ENCODE measurements around the gene ROR2. TPM values are rescaled to one million over a fixed set of nuclear protein-coding genes. Genes with fewer than 3 reads are reported as not detected.
"Not testable (repeated sequence)": the region's sequence is repeated elsewhere in the genome, so short reads cannot be mapped to it uniquely, and the experiment has no call there.

Gene ROR2
- total and polyA plus RNA-seq, 2 of the 8 experiments (the other 6 are each of a cell fraction or from before 2014, with no cell fraction given): 2.7 to 4.3 TPM

- H3K27me3 ChIP-seq (replicated peaks in 1 of 4; ENCODE audit: control insufficient read depth in 3 of 4, extremely low read depth in 1 of 4, insufficient read depth in 3 of 4, low read length in 3 of 4); H3K9me3 ChIP-seq (ENCODE audit: insufficient read depth in 2 of 2, low read depth in 1 of 2, low read length in 1 of 2); H3K4me2 ChIP-seq (ENCODE audit: insufficient read depth in 1 of 2, low read depth in 2 of 2, low read length in 2 of 2); H3K23me2 ChIP-seq (ENCODE audit: low read depth, low read length); H4K5ac ChIP-seq (ENCODE audit: insufficient read length, low read depth, low read length); H2BK5ac ChIP-seq (ENCODE audit: low read depth, low read length); H3K4ac ChIP-seq (replicated peaks; ENCODE audit: insufficient read length, low read depth, low read length); H2AK5ac ChIP-seq (ENCODE audit: low read depth, low read length); H4K91ac ChIP-seq (replicated peaks; ENCODE audit: insufficient read length, low read length); H2AFZ ChIP-seq (ENCODE audit: low read length); H3K56ac ChIP-seq (replicated peaks; ENCODE audit: insufficient read length, low read depth, low read length); POLR2A ChIA-PET (ENCODE audit: partially characterized antibody); H3K79me1 ChIP-seq (ENCODE audit: low read depth, low read length); H4K8ac ChIP-seq (ENCODE audit: extremely low read depth, insufficient read depth, low read length); FAIRE-seq; H3K14ac ChIP-seq (ENCODE audit: insufficient read length); H3K4me3 ChIP-seq (ENCODE audit: extremely low read depth in 1 of 4, insufficient read depth in 2 of 4, low read depth in 3 of 4, low read length in 4 of 4); H2BK12ac ChIP-seq (ENCODE audit: low read depth, low read length); DNase-seq (ENCODE audit: low read depth in 1 of 2, low spot score in 2 of 2); H2BK20ac ChIP-seq (ENCODE audit: low read length); H3K23ac ChIP-seq (ENCODE audit: insufficient read length); H4K20me1 ChIP-seq (replicated peaks in 1 of 2; ENCODE audit: control insufficient read depth in 1 of 2, insufficient read depth in 2 of 2, low read length in 2 of 2); H3K18ac ChIP-seq (ENCODE audit: extremely low read depth, low read length); H2BK15ac ChIP-seq (ENCODE audit: low read length); H3K36me3 ChIP-seq (ENCODE audit: control insufficient read depth in 2 of 4, insufficient read depth in 4 of 4, low read length in 3 of 4); H3K9ac ChIP-seq (replicated peaks in 1 of 4; ENCODE audit: extremely low read depth in 1 of 4, low read depth in 3 of 4, low read length in 3 of 4); H2BK120ac ChIP-seq (replicated peaks; ENCODE audit: low read depth, low read length); H3K79me2 ChIP-seq (ENCODE audit: control insufficient read depth in 1 of 2, insufficient read depth in 2 of 2, low read length in 2 of 2); H3K27ac ChIP-seq (ENCODE audit: low read depth, low read length); H3K4me1 ChIP-seq (replicated peaks in 1 of 4; ENCODE audit: control insufficient read depth in 3 of 4, insufficient read depth in 4 of 4, low read length in 3 of 4); CTCF ChIA-PET (ENCODE audit: partially characterized antibody): not testable (repeated sequence)
- 84% methylated on average over 7 of the region's 7 CpGs; no CpG with 5 or more reads in 1 of the 2 experiments for WGBS, 2 experiments (ENCODE audit: extremely low coverage in 1 of 2, insufficient coverage in 1 of 2, insufficient read length in 1 of 2, insufficient replicate concordance in 2 of 2, low coverage in 1 of 2, low lambda C conversion rate in 2 of 2, missing lambda C conversion rate in 1 of 2)
These were observed 315.2 kb downstream of the ROR2 start for GRCh38 chr9:91634832-91635231.

Measured in H1 (cell line).